AG09319 (cell line): ENCODE results near the gene RCE1.

Experiments
- DNase-seq: peaks from one replicate; pipeline ENCODE4 v3.0.0-alpha.2; 2010; ENCODE audit warnings: low read depth; ENCODE audit errors: extremely low read depth
- CTCF ChIP-seq: IDR thresholded peaks from 2 replicates; pipeline ENCODE4 v1.5.1; 2011; ENCODE audit warnings: low read depth, mild to moderate bottlenecking, inconsistent platforms, low read length, moderate library complexity

The RCE1 gene

GRCh38 chr11:66850235-66850587 is 7.0 kb downstream of the RCE1 start:
- DNase-seq, result no peak
- no peak for TF ChIP-seq CTCF

GRCh38 chr11:66850588-66851238 is 7.5 kb downstream of the RCE1 start:
- no peak for TF ChIP-seq CTCF
- no peak for DNase-seq

GRCh38 chr11:66851239-66851596 is 8.0 kb downstream of the RCE1 start:
- no peak for DNase-seq
- no peak for TF ChIP-seq CTCF

GRCh38 chr11:66851698-66852465 is 8.6 kb downstream of the RCE1 start:
- DNase-seq, result no peak

GRCh38 chr11:66852466-66853241 is 9.4 kb downstream of the RCE1 start:
- TF ChIP-seq CTCF, result no peak

More at GRCh38 chr11:66851698-66852465, 8.6 kb downstream of the RCE1 start:
- TF ChIP-seq CTCF, result no peak

GRCh38 chr11:66853242-66854229 is 10.3 kb downstream of the RCE1 start:
- no peak for TF ChIP-seq CTCF
- no peak for DNase-seq

More at GRCh38 chr11:66852466-66853241, 9.4 kb downstream of the RCE1 start:
- DNase-seq, result no peak
